DOHH2 (cell line): Measurements from ENCODE around the gene CPNE1.

Experiments used
- EZH2phosphoT487 ChIP-seq: fragments of 200-600 bp; sonication (generic); IDR thresholded peaks from 2 replicates; pipeline ENCODE4 v1.6.1; 2017; ENCODE audit warnings: borderline replicate concordance, mild to moderate bottlenecking, antibody characterized with exemption, low read length, moderate library complexity, mixed read lengths
- TF ChIP-seq, protein P1 (sequence below): fragments of 200-600 bp; sonication (generic); IDR thresholded peaks from one replicate; pipeline ENCODE4 v1.5.1; 2014; ENCODE audit warnings: antibody characterized with exemption, mild to moderate bottlenecking, low read depth, low read length; ENCODE audit not compliant: poor library complexity, severe bottlenecking

- TF ChIP-seq, protein P1, sequence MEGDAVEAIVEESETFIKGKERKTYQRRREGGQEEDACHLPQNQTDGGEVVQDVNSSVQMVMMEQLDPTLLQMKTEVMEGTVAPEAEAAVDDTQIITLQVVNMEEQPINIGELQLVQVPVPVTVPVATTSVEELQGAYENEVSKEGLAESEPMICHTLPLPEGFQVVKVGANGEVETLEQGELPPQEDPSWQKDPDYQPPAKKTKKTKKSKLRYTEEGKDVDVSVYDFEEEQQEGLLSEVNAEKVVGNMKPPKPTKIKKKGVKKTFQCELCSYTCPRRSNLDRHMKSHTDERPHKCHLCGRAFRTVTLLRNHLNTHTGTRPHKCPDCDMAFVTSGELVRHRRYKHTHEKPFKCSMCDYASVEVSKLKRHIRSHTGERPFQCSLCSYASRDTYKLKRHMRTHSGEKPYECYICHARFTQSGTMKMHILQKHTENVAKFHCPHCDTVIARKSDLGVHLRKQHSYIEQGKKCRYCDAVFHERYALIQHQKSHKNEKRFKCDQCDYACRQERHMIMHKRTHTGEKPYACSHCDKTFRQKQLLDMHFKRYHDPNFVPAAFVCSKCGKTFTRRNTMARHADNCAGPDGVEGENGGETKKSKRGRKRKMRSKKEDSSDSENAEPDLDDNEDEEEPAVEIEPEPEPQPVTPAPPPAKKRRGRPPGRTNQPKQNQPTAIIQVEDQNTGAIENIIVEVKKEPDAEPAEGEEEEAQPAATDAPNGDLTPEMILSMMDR, result no peak
- no peak for TF ChIP-seq EZH2phosphoT487
These were observed 65.0 kb downstream of the CPNE1 start for GRCh38 chr20:35599776-35600120.
